Mucosa of descending colon (tissue), 3 donors: ENCODE measurements around the gene ACTMAP. TPM values are rescaled to one million over a fixed set of nuclear protein-coding genes. Genes with fewer than 3 reads are reported as not detected.

Experiments
- ATAC-seq: fragments of 200-7000 bp; cut with Tn5 transposase; one replicate; pipeline ENCODE4 v1.9.1; 2020; ENCODE audit warnings: mild to moderate bottlenecking, moderate library complexity
- DNase-seq, 3 donors: peaks; one replicate each; pipeline ENCODE4 v3.0.0-alpha.2; 2020
- H3K36me3 ChIP-seq: fragments of 200-600 bp; one replicate; pipeline ENCODE4 v1.8.0; 2021; ENCODE audit warnings: low read depth, mild to moderate bottlenecking
- H3K4me1 ChIP-seq: fragments of 200-600 bp; one replicate; pipeline ENCODE4 v1.8.0; 2021; ENCODE audit warnings: low read depth, mild to moderate bottlenecking
- H3K4me3 ChIP-seq: fragments of 200-600 bp; one replicate; pipeline ENCODE4 v1.8.0; 2021; ENCODE audit warnings: mild to moderate bottlenecking
- H3K9me3 ChIP-seq: fragments of 200-600 bp; one replicate; pipeline ENCODE4 v1.8.0; 2021; ENCODE audit warnings: mild to moderate bottlenecking
- CTCF ChIP-seq: fragments of 200-600 bp; IDR thresholded peaks from one replicate; pipeline ENCODE4 v1.8.0; 2022; ENCODE audit warnings: antibody characterized with exemption, mild to moderate bottlenecking
- intact Hi-C, 2 donors: fragments of 100-400 bp; cut with DNase I in 1 of 2; cut with micrococcal nuclease in 1 of 2; formaldehyde crosslinking; loops; one replicate each; pipeline versions ENCODE4 v1.11.0 to v1.11.1; 2022; cut with DNase I, micrococcal nuclease
- total RNA-seq, 3 donors: library from RNA; stranded (reverse); fragmentation: NEBNext Ultra II Directional in 2 of 3; extraction: Animal tissue kit (Norgen Biotek cat#: 25700) in 2 of 3; gene quantifications; one replicate each; pipeline versions ENCODE4 v1.2.1 to v1.2.4, GENCODE V29; 2021 to 2023
- donor health status: DM: no; HTN: no; CAD: no; lungs with moderate emphysema.
- donor health status: DM: no; HTN: no; CAD: no.
- donor health status: DM: no; HTN: yes; CAD: no.

The ACTMAP gene
- total RNA-seq, 3 donors from 2014 or later: 10.9 to 16.7 (median 13.8) TPM

DNA sequence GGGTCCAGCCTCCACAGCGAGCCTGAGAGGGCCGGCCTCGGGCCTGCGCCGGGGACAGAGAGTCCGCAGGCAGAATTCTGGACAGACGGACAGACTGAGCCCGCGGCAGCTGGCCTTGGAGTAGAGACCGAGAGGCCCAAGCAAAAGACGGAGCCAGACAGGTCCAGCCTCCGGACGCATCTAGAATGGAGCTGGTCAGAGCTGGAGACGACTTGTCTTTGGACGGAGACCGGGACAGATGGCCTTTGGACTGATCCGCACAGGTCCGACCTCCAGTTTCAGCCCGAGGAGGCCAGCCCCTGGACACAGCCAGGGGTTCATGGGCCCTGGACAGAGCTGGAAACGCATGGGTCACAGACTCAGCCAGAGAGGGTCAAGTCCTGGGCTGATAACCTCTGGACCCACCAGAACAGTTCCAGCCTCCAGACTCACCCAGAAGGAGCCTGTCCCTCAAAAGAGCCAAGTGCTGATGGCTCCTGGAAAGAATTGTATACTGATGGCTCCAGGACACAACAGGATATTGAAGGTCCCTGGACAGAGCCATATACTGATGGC, 32.9 kb downstream of the ACTMAP start:
- intact Hi-C loops: no loop called here
- TF ChIP-seq CTCF: no peak
- ATAC-seq (no peak), DNase-seq (peak in 1 of 3 donors; percentile 56)
- H3K9me3 ChIP-seq: no peaks in the 10 kb centered on the region
- no peaks in the 10 kb centered on the region for H3K36me3 ChIP-seq
- H3K4me3 ChIP-seq: peak overlapping the region; percentile 69
- peaks cover 35% of the 10 kb centered on the region for H3K4me1 ChIP-seq

DNA sequence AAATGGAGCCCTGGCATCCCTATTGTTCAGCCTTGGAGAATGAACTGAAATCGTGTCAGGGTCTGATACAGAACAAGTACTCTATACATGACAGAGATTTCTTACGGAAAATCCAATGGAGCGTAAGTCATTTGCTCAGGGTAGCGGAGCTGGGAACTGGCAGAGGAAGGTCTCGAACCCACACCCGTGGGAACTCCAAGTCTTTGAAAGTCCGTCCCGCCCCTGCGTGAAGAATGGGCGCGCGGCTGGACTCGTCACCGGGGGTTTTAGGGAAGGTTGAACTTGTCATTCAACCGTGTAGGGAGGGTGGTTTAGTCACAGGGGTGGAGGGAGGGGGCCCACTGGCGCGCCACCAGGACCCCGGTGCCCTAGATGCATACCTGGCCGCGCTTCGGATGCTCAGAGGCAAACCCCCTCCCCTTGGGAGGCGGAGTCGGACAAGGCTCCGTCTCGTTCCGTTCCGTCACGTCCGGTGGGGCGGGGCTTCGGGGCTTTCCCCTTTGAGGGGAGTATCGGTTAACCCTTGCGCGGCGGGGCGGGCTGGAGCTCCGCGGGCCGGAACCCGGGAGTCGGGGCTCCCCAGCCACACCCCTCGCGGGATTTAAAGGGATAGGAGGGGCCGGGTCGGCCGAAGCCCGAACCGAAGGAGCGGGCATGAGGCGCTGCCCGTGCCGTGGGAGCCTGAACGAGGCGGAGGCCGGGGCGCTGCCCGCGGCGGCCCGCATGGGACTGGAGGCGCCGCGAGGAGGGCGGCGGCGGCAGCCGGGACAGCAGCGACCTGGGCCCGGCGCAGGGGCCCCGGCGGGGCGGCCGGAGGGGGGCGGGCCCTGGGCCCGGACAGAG, 33.6 kb downstream of the ACTMAP start, which contains the start of the genes COQ8B and ITPKC:
COQ8B (minus strand) TSS at position 405 of the 843 bp plus-strand sequence. CDS start 2,254 bp downstream, outside the sequence.
ITPKC (plus strand) TSS at position 631 of the 843 bp plus-strand sequence; CDS start at position 655, 24 bp downstream.
- Histone ChIP-seq H3K4me1 (peaks cover 30% of the 10 kb centered on the region), H3K36me3 (no peaks in the 10 kb centered on the region), H3K9me3 (no peaks in the 10 kb centered on the region), H3K4me3 (peak within 1 kb of the TSS; percentile 69)
- intact Hi-C loops: no loop called here
- TF ChIP-seq CTCF: peak; percentile 27
- DNase-seq (peak; percentile 100), ATAC-seq (peak; percentile 76)

DNA sequence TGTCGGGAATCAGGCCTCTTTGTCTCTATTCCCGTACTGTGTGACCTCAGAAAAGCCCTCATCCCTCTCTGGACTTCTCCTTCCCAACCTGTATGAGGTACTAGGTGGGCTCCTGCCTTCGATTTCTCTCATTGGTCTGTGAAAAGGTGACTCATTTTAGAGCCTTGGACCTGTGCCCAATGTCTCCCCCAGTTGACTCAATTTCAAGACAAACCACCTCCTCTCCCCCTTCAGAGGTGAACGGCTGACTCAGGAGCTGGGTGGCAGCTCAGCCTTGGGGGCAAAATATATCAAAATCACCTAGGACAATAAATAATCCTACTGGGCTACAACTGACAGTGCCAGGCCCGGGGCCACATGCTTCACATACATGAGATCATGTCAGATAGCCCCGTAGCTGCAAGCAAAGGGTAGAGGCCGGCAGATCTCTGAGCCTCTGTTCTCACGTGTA, 34.2 kb downstream of the ACTMAP start:
- H3K4me3 ChIP-seq: no peak overlapping the region
- TF ChIP-seq CTCF: no peak
- ATAC-seq (no peak), DNase-seq (peak in 2 of 3 donors; percentile 48 to 59)
- H3K9me3 ChIP-seq: no peaks in the 10 kb centered on the region
- intact Hi-C loops: no loop called here
- peaks cover 25% of the 10 kb centered on the region for H3K4me1 ChIP-seq
- no peaks in the 10 kb centered on the region for H3K36me3 ChIP-seq

DNA sequence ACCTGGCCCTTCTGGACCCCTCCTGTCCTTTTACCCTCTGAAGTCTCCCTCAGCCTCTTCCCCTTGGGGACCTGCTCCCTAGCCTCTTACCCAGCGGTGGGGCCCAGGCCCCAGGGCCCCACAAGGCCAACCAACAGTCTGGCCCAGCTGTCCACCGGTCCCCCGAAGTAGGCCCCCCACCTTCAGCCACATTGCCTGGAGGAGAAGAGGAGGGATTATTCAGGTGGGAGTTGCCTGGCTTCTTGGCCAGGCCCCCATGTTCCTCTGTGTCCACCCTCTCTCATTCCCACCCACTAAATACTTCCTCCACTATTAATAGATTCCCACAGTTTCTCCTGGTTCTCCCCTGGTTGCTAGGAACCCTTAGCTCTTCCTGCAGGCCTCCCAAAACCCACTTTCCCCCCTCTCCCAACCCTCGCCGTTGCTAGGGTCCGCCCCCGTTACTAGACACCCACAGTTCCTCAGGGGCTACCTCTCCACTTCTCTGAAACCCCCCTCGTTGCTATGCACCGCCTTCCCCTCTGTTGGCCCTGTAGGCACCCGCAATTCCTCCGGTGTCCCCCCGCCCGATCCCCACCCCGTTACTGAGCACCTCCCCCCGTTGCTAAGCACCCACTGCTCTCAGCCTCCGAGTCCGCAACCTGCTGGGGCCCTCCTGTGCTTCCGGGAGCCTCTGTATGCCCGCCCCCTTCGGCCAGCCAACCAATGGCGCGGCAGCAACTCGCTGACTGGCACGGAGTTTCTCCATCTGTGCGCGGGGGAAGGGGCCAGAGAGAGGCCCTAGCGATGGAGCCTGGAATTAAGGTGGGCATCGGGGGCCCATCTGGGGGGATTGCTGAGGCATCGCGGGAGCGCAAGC, 35.6 kb downstream of the ACTMAP start:
- no peaks in the 10 kb centered on the region for H3K9me3 ChIP-seq
- TF ChIP-seq CTCF: no peak
- no peak overlapping the region for H3K4me3 ChIP-seq
- peak; percentile 71 for ATAC-seq
- no peaks in the 10 kb centered on the region for H3K36me3 ChIP-seq
- H3K4me1 ChIP-seq: peaks cover 11% of the 10 kb centered on the region
- peak; percentile 96 to 97 (median 97) for DNase-seq
- intact Hi-C loops: no loop called here

- no peaks in the 10 kb centered on the region for H3K36me3 ChIP-seq
- DNase-seq: peak in 1 of 3 donors; percentile 36
- TF ChIP-seq CTCF: no peak
- H3K9me3 ChIP-seq: no peaks in the 10 kb centered on the region
- H3K4me1 ChIP-seq: peaks cover 6% of the 10 kb centered on the region
- H3K4me3 ChIP-seq: no peak overlapping the region
- intact Hi-C loops: no loop called here
- ATAC-seq: no peak
These were observed 36.3 kb downstream of the ACTMAP start for GRCh38 chr19:40713939-40714338.
